GM19043 (cell line): Measurements from ENCODE around the gene KLHL28.
A peak's percentile ranks its signal among the peaks of the same experiment; 100 is the strongest.
"Not testable (repeated sequence)": the region's sequence is repeated elsewhere in the genome, so short reads cannot be mapped to it uniquely, and the experiment has no call there.

ENCODE experiments used
- ATAC-seq: cut with Tn5 transposase; IDR thresholded peaks from one replicate; pipeline ENCODE4 v1.9.1; 2021; ENCODE audit warnings: low read depth; ENCODE audit not compliant: unreplicated experiment

KLHL28 gene

GRCh38 chr14:44898551-44898950 is 63.2 kb downstream of the KLHL28 start:
- ATAC-seq = no peak

- ATAC-seq = no peak
These were observed 63.9 kb downstream of the KLHL28 start for GRCh38 chr14:44897845-44898151.

GRCh38 chr14:44897041-44897844 is 64.5 kb downstream of the KLHL28 start:
- ATAC-seq = peak; percentile 89

GRCh38 chr14:44896275-44897040 is 65.3 kb downstream of the KLHL28 start:
- peak; percentile 0 for ATAC-seq

GRCh38 chr14:44895716-44896115 is 66.0 kb downstream of the KLHL28 start:
- no peak for ATAC-seq

- no peak for ATAC-seq
These were observed 68.2 kb downstream of the KLHL28 start for GRCh38 chr14:44893535-44893934.

GRCh38 chr14:44891726-44892372 is 69.9 kb downstream of the KLHL28 start:
- not testable (repeated sequence) for ATAC-seq

GRCh38 chr14:44889595-44890471 is 71.9 kb downstream of the KLHL28 start:
- ATAC-seq = no peak

GRCh38 chr14:44887596-44887955 is 74.2 kb downstream of the KLHL28 start:
- no peak for ATAC-seq

- ATAC-seq = no peak
These were observed 74.7 kb downstream of the KLHL28 start for GRCh38 chr14:44886860-44887595.

GRCh38 chr14:44880791-44881190 is 81.0 kb downstream of the KLHL28 start:
- no peak for ATAC-seq
